ENCODE measurements around the gene TRPV2. TPM values are rescaled to one million over a fixed set of nuclear protein-coding genes. Genes with fewer than 3 reads are reported as not detected.

Gene TRPV2
- total RNA-seq, 6 donors from 2014 or later, result 33.4 to 127 (median 48.6) TPM

GRCh38 chr17:16419074-16419928 is 3.9 kb downstream of the TRPV2 start:
- ATAC-seq (ENCODE audit: low FRiP score in 2 of 2) (peak in 1 of 2 donors; percentile 34), DNase-seq (no peak)
- Histone ChIP-seq H3K36me3 (peaks cover 7 to 65% (median 32%) of the 10 kb centered on the region in 4 donors), H3K9me3 (no peaks in the 10 kb centered on the region), H3K27ac (peak overlapping the region; percentile 51 to 92 (median 61)), H3K4me3 (no peak overlapping the region), H3K27me3 (no peaks in the 10 kb centered on the region), H3K4me1 (peaks cover 30 to 44% (median 38%) of the 10 kb centered on the region in 4 donors)
- WGBS, 2 donors, result 70 to 72% methylated on average over 8 of the region's 8 CpGs
- no peak for TF ChIP-seq POLR2A (IDR thresholded peaks at IDR 0.05)
- no peak for TF ChIP-seq POLR2AphosphoS5 (IDR thresholded peaks at IDR 0.05)
- TF ChIP-seq EP300 (IDR thresholded peaks at IDR 0.05), result no peak
- no peak for TF ChIP-seq CTCF (IDR thresholded peaks at IDR 0.05)

GRCh38 chr17:16419929-16420271 is 4.5 kb downstream of the TRPV2 start:
- DNase-seq (no peak), ATAC-seq (ENCODE audit: low FRiP score in 2 of 2) (no peak)
- Histone ChIP-seq H3K27me3 (no peaks in the 10 kb centered on the region), H3K9me3 (no peaks in the 10 kb centered on the region), H3K4me1 (peaks cover 30 to 40% (median 37%) of the 10 kb centered on the region in 4 donors), H3K36me3 (peaks cover 7 to 65% (median 33%) of the 10 kb centered on the region in 4 donors), H3K4me3 (no peak overlapping the region), H3K27ac (peak overlapping the region; percentile 1 to 92 (median 58))
- 79 to 88% methylated on average over 10 of the region's 10 CpGs for WGBS, 2 donors
- no peak for TF ChIP-seq POLR2AphosphoS5 (IDR thresholded peaks at IDR 0.05)
- TF ChIP-seq POLR2A (IDR thresholded peaks at IDR 0.05), result no peak
- no peak for TF ChIP-seq CTCF (IDR thresholded peaks at IDR 0.05)
- no peak for TF ChIP-seq EP300 (IDR thresholded peaks at IDR 0.05)

GRCh38 chr17:16422416-16422815 is 7.0 kb downstream of the TRPV2 start:
- no peaks in the 10 kb centered on the region for H3K9me3 ChIP-seq
- no peak for TF ChIP-seq POLR2AphosphoS5 (IDR thresholded peaks at IDR 0.05)
- TF ChIP-seq POLR2A (IDR thresholded peaks at IDR 0.05), result no peak
- TF ChIP-seq CTCF (IDR thresholded peaks at IDR 0.05), result no peak
- no peak for TF ChIP-seq EP300 (IDR thresholded peaks at IDR 0.05)
- no peak for ATAC-seq (ENCODE audit: low FRiP score in 2 of 2)
- H3K4me1 ChIP-seq, result peaks cover 24 to 26% (median 25%) of the 10 kb centered on the region in 4 donors
- H3K4me3 ChIP-seq, result no peak overlapping the region
- no peak for DNase-seq
- H3K36me3 ChIP-seq, result peaks cover 11 to 90% (median 56%) of the 10 kb centered on the region in 4 donors
- WGBS, 2 donors, result 89 to 91% methylated on average over 6 to 7 of the region's 7 CpGs
- no peak overlapping the region for H3K27ac ChIP-seq
- H3K27me3 ChIP-seq, result no peaks in the 10 kb centered on the region

GRCh38 chr17:16423226-16423872 is 8.0 kb downstream of the TRPV2 start:
- H3K27ac ChIP-seq, result no peak overlapping the region
- TF ChIP-seq POLR2AphosphoS5 (IDR thresholded peaks at IDR 0.05) (no peak), CTCF (IDR thresholded peaks at IDR 0.05) (no peak)
- ATAC-seq (ENCODE audit: low FRiP score in 2 of 2) (no peak), DNase-seq (no peak)
- 91 to 94% methylated on average over 7 to 10 of the region's 10 CpGs for WGBS, 2 donors
- peaks cover 15 to 18% (median 16%) of the 10 kb centered on the region in 4 donors for H3K4me1 ChIP-seq
- H3K9me3 ChIP-seq, result no peaks in the 10 kb centered on the region
- no peak overlapping the region for H3K4me3 ChIP-seq
- no peaks in the 10 kb centered on the region for H3K27me3 ChIP-seq
- H3K36me3 ChIP-seq, result peaks cover 15 to 90% (median 57%) of the 10 kb centered on the region in 4 donors
